Lower leg skin (tissue), 4 donors: Measurements from ENCODE around the gene GAS7. TPM values are rescaled to one million over a fixed set of nuclear protein-coding genes. Genes with fewer than 3 reads are reported as not detected.
"Not testable (repeated sequence)": the region's sequence is repeated elsewhere in the genome, so short reads cannot be mapped to it uniquely, and the experiment has no call there.

Source experiments
- DNase-seq, 2 donors: peaks; one replicate each; pipeline ENCODE4 v3.0.0-alpha.2; 2019; ENCODE audit warnings: low spot score in 2 of 2
- H3K4me3 ChIP-seq: fragments of 200-600 bp; sonication (generic); 2 replicates; pipeline ENCODE4 v1.5.1; 2017; ENCODE audit warnings: mild to moderate bottlenecking, low read depth; ENCODE audit not compliant: poor library complexity, severe bottlenecking
- CTCF ChIP-seq, 3 donors: fragments of 450-650 bp; IDR thresholded peaks; one replicate each; pipeline ENCODE4 v1.5.1; 2016; ENCODE audit warnings: antibody characterized with exemption in 3 of 3, mild to moderate bottlenecking in 3 of 3, moderate library complexity in 2 of 3
- POLR2A ChIP-seq, 2 donors: fragments of 450-650 bp; IDR thresholded peaks; one replicate each; pipeline ENCODE4 v1.6.1; 2016 to 2017; ENCODE audit warnings: antibody characterized with exemption in 2 of 2, mild to moderate bottlenecking in 1 of 2, moderate library complexity in 1 of 2
- WGBS, 2 donors: methylation state at CpG; one replicate each; pipeline ENCODE4 v1.1.5; 2018; 5-methylcytosine and 5-hydroxymethylcytosine counted together
- intact Hi-C: fragments of 100-400 bp; cut with DNase I; formaldehyde crosslinking; loops from one replicate; pipeline ENCODE4 v1.15.0; 2023; ENCODE audit warnings: low total_unique reads
- total RNA-seq, 4 donors: library from RNA; depleted of rRNA; stranded (reverse); fragments of >200 nt; gene quantifications; one replicate each; pipeline ENCODE4 v1.1.0, GENCODE V29; 2016

Gene GAS7
- total RNA-seq, 4 donors from 2014 or later = 97.8 to 148 (median 117) TPM

GRCh38 chr17:10013365-10014112 is 184.9 kb downstream of the GAS7 start:
- 64 to 67% methylated on average over 9 of the region's 9 CpGs for WGBS, 2 donors
- TF ChIP-seq POLR2A (IDR thresholded peaks at IDR 0.05) (no peak), CTCF (IDR thresholded peaks at IDR 0.05) (no peak)
- intact Hi-C loops = no loop called here

GRCh38 chr17:10010752-10011151 is 187.7 kb downstream of the GAS7 start:
- intact Hi-C loops = no loop called here
- no peak overlapping the region for H3K4me3 ChIP-seq
- 44 to 60% methylated on average over 2 of the region's 2 CpGs for WGBS, 2 donors
- no peak for DNase-seq
- TF ChIP-seq POLR2A (IDR thresholded peaks at IDR 0.05) (no peak), CTCF (IDR thresholded peaks at IDR 0.05) (no peak)

More at GRCh38 chr17:10013365-10014112, 184.9 kb downstream of the GAS7 start:
- DNase-seq = no peak
- H3K4me3 ChIP-seq = no peak overlapping the region

GRCh38 chr17:10003705-10004104 is 194.7 kb downstream of the GAS7 start:
- intact Hi-C loops = no loop called here
- no peak for TF ChIP-seq CTCF (IDR thresholded peaks at IDR 0.05)
- no peak for TF ChIP-seq POLR2A (IDR thresholded peaks at IDR 0.05)
- H3K4me3 ChIP-seq = no peak overlapping the region
- 66 to 87% methylated on average over 7 of the region's 7 CpGs for WGBS, 2 donors
- no peak for DNase-seq

- H3K4me3 ChIP-seq, intact Hi-C loops, DNase-seq: not testable (repeated sequence)
- 81 to 92% methylated on average over 8 of the region's 8 CpGs for WGBS, 2 donors
Observed at GRCh38 chr17:10002567-10003360, 195.6 kb downstream of the GAS7 start.

GRCh38 chr17:10001306-10001873 is 197.0 kb downstream of the GAS7 start:
- intact Hi-C loops = no loop called here
- H3K4me3 ChIP-seq = no peak overlapping the region
- TF ChIP-seq POLR2A (IDR thresholded peaks at IDR 0.05) = no peak
- TF ChIP-seq CTCF (IDR thresholded peaks at IDR 0.05) = no peak
- DNase-seq = no peak
- WGBS, 2 donors = 62 to 71% methylated on average over 6 of the region's 6 CpGs
